HepG2 (cell line): Measurements from ENCODE around the gene PRR23A. TPM values are rescaled to one million over a fixed set of nuclear protein-coding genes. Genes with fewer than 3 reads are reported as not detected.

Source experiments
- ATAC-seq: fragments of 200-7000 bp; cut with Tn5 transposase; 3 replicates; pipeline ENCODE4 v1.9.1; 2020; ENCODE audit warnings: mild to moderate bottlenecking, moderate library complexity
- BruUV-seq: library from RNA; stranded (reverse); fragments of 400-500 nt; replicated peaks from 2 replicates; lab custom pipeline; 2021; lab: Mats Ljungman, UMichigan
- CTCF ChIA-PET: fragments of 300-600 bp; formaldehyde crosslinking; extraction: SDS; loops from one replicate; lab custom pipeline; 2021; ENCODE audit warnings: low total read pairs, inconsistent platforms, low intra/inter-chr PET ratio; lab: Yijun Ruan, JAX
- POLR2A ChIA-PET: fragments of 350-600 bp; sonication (Branson Sonifier 250); formaldehyde crosslinking; loops from one replicate; lab custom pipeline; 2020; ENCODE audit warnings: antibody characterized with exemption, inconsistent platforms; lab: Yijun Ruan, JAX
- DNase-seq: peaks from one replicate; pipeline ENCODE4 v3.0.0-alpha.2; 2015; ENCODE audit warnings: low spot score
- FAIRE-seq: peaks from 3 replicates; lab custom pipeline; 2011; peaks lifted over from hg19 to GRCh38; lab: Jason Lieb, UNC
- H2AFZ ChIP-seq: one replicate; pipeline ENCODE4 v1.6.1; 2011; ENCODE audit warnings: low read length, inconsistent platforms
- H3K27ac ChIP-seq: fragments of 300-600 bp; 3 replicates; pipeline ENCODE4 v1.8.0; 2011; ENCODE audit warnings: mixed run types, mild to moderate bottlenecking, mixed read lengths, low read length, inconsistent platforms; ENCODE audit not compliant: insufficient read depth; ENCODE audit errors: extremely low read length
- H3K27me3 ChIP-seq, 2 experiments: fragments of 200-600 bp in 1 of 2; 2 replicates in 1 of 2; 3 replicates in 1 of 2; pipeline versions ENCODE4 v1.6.0 to v1.8.0; 2011; ENCODE audit warnings: low read length in 2 of 2, mild to moderate bottlenecking in 2 of 2, moderate library complexity in 2 of 2, inconsistent platforms in 1 of 2; ENCODE audit not compliant: insufficient read depth in 2 of 2, control insufficient read depth in 1 of 2
- H3K36me3 ChIP-seq, 2 experiments: fragments of 200-600 bp in 1 of 2; replicated peaks in 1 of 2; 2 replicates in 1 of 2; 3 replicates in 1 of 2; pipeline versions ENCODE4 v1.5.1 to v1.8.0; 2011; ENCODE audit warnings: low read length in 2 of 2, inconsistent platforms in 1 of 2; ENCODE audit not compliant: insufficient read depth in 2 of 2, control insufficient read depth in 1 of 2
- H3K4me1 ChIP-seq: 2 replicates; pipeline ENCODE4 v1.5.1; 2012; ENCODE audit warnings: low read length, inconsistent platforms; ENCODE audit not compliant: insufficient read depth
- H3K4me2 ChIP-seq: 2 replicates; pipeline ENCODE4 v1.6.0; 2011; ENCODE audit warnings: low read depth, low read length, inconsistent platforms
- H3K4me3 ChIP-seq, 3 experiments: fragments of 200-600 bp in 1 of 3; sonication (generic), shearing (Covaris generic) in 1 of 3; replicated peaks in 1 of 3; 2 replicates each; pipeline ENCODE4 v1.5.1; 2011 to 2016; ENCODE audit warnings: low read length in 3 of 3, inconsistent platforms in 2 of 3, low read depth in 2 of 3, mild to moderate bottlenecking in 2 of 3, control low read depth in 1 of 3, mixed read lengths in 1 of 3; ENCODE audit not compliant: insufficient read depth in 1 of 3
- H3K79me2 ChIP-seq: one replicate; pipeline ENCODE4 v1.6.1; 2011; ENCODE audit warnings: low read length, inconsistent platforms; ENCODE audit not compliant: insufficient read depth
- H3K9ac ChIP-seq: 2 replicates; pipeline ENCODE4 v1.6.0; 2011; ENCODE audit warnings: mild to moderate bottlenecking, low read depth, low read length, inconsistent platforms; ENCODE audit not compliant: insufficient read depth
- H3K9me3 ChIP-seq: 2 replicates; pipeline ENCODE4 v1.5.1; 2012; ENCODE audit warnings: mild to moderate bottlenecking, low read length
- H4K20me1 ChIP-seq: 2 replicates; pipeline ENCODE4 v1.6.0; 2011; ENCODE audit warnings: inconsistent platforms, mild to moderate bottlenecking, low read length, moderate library complexity; ENCODE audit not compliant: insufficient read depth
- ATF4 ChIP-seq, 2 experiments: fragments of 450-650 bp in 1 of 2; sonication (generic) in 1 of 2; formaldehyde crosslinking; IDR thresholded peaks; 2 replicates each; pipeline versions ENCODE4 v1.5.0 to v1.8.0; 2020 to 2022; ENCODE audit warnings: mild to moderate bottlenecking in 1 of 2, missing genetic modification reagents in 1 of 2
- ATM ChIP-seq: fragments of 450-650 bp; IDR thresholded peaks from 2 replicates; pipeline ENCODE4 v1.7.1; 2017; ENCODE audit warnings: mild to moderate bottlenecking, borderline replicate concordance
- CREM ChIP-seq, 2 experiments: sonication (generic) in 1 of 2; formaldehyde crosslinking in 1 of 2; IDR thresholded peaks; 2 replicates each; pipeline versions ENCODE4 v1.4.0 to v1.6.1; 2016 to 2020; ENCODE audit warnings: antibody characterized with exemption in 1 of 2, mild to moderate bottlenecking in 1 of 2, missing genetic modification reagents in 1 of 2
- CSRNP1 ChIP-seq: sonication (generic); formaldehyde crosslinking; IDR thresholded peaks from 2 replicates; pipeline ENCODE4 v1.8.1; 2023; ENCODE audit warnings: mild to moderate bottlenecking, missing genetic modification reagents
- FOXK1 ChIP-seq: sonication (generic); formaldehyde crosslinking; IDR thresholded peaks from 2 replicates; pipeline ENCODE4 v1.4.0; 2020; ENCODE audit warnings: low read depth, missing genetic modification reagents, borderline replicate concordance
- GPBP1L1 ChIP-seq: sonication (generic); formaldehyde crosslinking; IDR thresholded peaks from 2 replicates; pipeline ENCODE4 v1.5.0; 2020; ENCODE audit warnings: mild to moderate bottlenecking, missing genetic modification reagents
- HHEX ChIP-seq: IDR thresholded peaks from 2 replicates; pipeline ENCODE4 v1.6.1; 2016; ENCODE audit warnings: control low read depth
- KDM5B ChIP-seq: sonication (generic); formaldehyde crosslinking; IDR thresholded peaks from 2 replicates; pipeline ENCODE4 v1.4.0; 2020; ENCODE audit warnings: missing genetic modification reagents, mild to moderate bottlenecking, borderline replicate concordance
- NR2C2 ChIP-seq: sonication (generic); formaldehyde crosslinking; IDR thresholded peaks from 2 replicates; pipeline ENCODE4 v1.4.0; 2020; ENCODE audit warnings: missing genetic modification reagents, mild to moderate bottlenecking, moderate library complexity, borderline replicate concordance
- SMARCC2 ChIP-seq: fragments of 450-650 bp; IDR thresholded peaks from 2 replicates; pipeline ENCODE4 v1.6.1; 2017; ENCODE audit warnings: antibody characterized with exemption, mild to moderate bottlenecking
- TBP ChIP-seq: sonication (generic); formaldehyde crosslinking; IDR thresholded peaks from 2 replicates; pipeline ENCODE4 v1.5.0; 2020; ENCODE audit warnings: missing genetic modification reagents
- ZNF451 ChIP-seq: sonication (generic); formaldehyde crosslinking; IDR thresholded peaks from 2 replicates; pipeline ENCODE4 v1.5.0; 2020; ENCODE audit warnings: mild to moderate bottlenecking, missing genetic modification reagents
- ZNF484 ChIP-seq: sonication (generic); formaldehyde crosslinking; IDR thresholded peaks from 2 replicates; pipeline ENCODE4 v1.5.1; 2020; ENCODE audit warnings: mild to moderate bottlenecking, low read depth, missing genetic modification reagents, borderline replicate concordance
- ZNF570 ChIP-seq: sonication (generic); formaldehyde crosslinking; IDR thresholded peaks from 2 replicates; pipeline ENCODE4 v1.4.0; 2020; ENCODE audit warnings: mild to moderate bottlenecking, missing genetic modification reagents, borderline replicate concordance
- WGBS: methylation state at CpG from one replicate; pipeline ENCODE4 v1.1.6; 2017; ENCODE audit warnings: low lambda C conversion rate; 5-methylcytosine and 5-hydroxymethylcytosine counted together
- in situ Hi-C: cut with HindIII; loops from 2 replicates; pipeline ENCODE4 v1.10.0; 2017; ENCODE audit warnings: low pct_unique_long_range_greater_than_20kb; ENCODE audit not compliant: extremely low pct_ligation_motif_present
- intact Hi-C: fragments of 100-400 bp; cut with micrococcal nuclease; formaldehyde crosslinking; loops from one replicate; pipeline ENCODE4 v1.10.0; 2022; ENCODE audit not compliant: unreplicated experiment
- polyA plus RNA-seq, 8 experiments: library from polyadenylated mRNA; depleted of rRNA in 3 of 8; stranded (reverse) in 7 of 8; unstranded in 1 of 8; fragments of >200 nt; fragmentation: Illumina TruSeq in 4 of 8; extraction: Trizol in 4 of 8; gene quantifications; 2 replicates each; pipeline versions ENCODE4 v1.2.1 to v1.2.3, GENCODE V29; 2011 to 2016; ENCODE audit warnings: low read depth in 4 of 8, missing spikeins in 1 of 8, mixed read lengths in 1 of 8; ENCODE audit not compliant: insufficient read depth in 1 of 8
- total RNA-seq, 5 experiments: library from RNA; depleted of rRNA; stranded (reverse); fragments of >200 nt; fragmentation: Illumina TruSeq; extraction: Trizol; gene quantifications; 2 replicates each; pipeline ENCODE4 v1.2.3, GENCODE V29; 2016; ENCODE audit warnings: low read depth in 1 of 5

PRR23A gene
- total and polyA plus RNA-seq, 2 of the 13 experiments (the other 11 are each of a cell fraction or from before 2014, with no cell fraction given), result not detected

GRCh38 chr3:139037478-139037877 lies 31.4 kb upstream of the PRR23A start:
- ATAC-seq (no peak), DNase-seq (no peak), FAIRE-seq (no peak)
- BruUV-seq, result no TSS peak
- 0 out of 2 replicates have a peak, but pooled peaks cover 2% of the 10 kb centered on the region for H4K20me1 ChIP-seq
- no peaks in the 10 kb centered on the region for H3K79me2 ChIP-seq
- no peaks in the 10 kb centered on the region for H3K36me3 ChIP-seq
- WGBS, result 22% methylated on average over 6 of the region's 6 CpGs
- H3K27ac ChIP-seq, result no peak overlapping the region
- H3K4me3 ChIP-seq, result no peak overlapping the region
- intact Hi-C loops, result no loop called here
- H3K27me3 ChIP-seq, result peaks cover 0 to 7% of the 10 kb centered on the region in 2 experiments; a peak in 2 of 5 replicates
- H3K9me3 ChIP-seq, result no peaks in the 10 kb centered on the region
- no peaks in the 10 kb centered on the region for H3K4me1 ChIP-seq
- in situ Hi-C loops, result no loop called here
- H2AFZ ChIP-seq, result no peak overlapping the region
- ChIA-PET CTCF (no interaction called here), POLR2A (no interaction called here)
- H3K4me2 ChIP-seq, result no peak overlapping the region
- H3K9ac ChIP-seq, result no peak overlapping the region
- no peak for TF ChIP-seq ZNF451 (CRISPR knock-in tag)
- TF ChIP-seq CSRNP1 (CRISPR knock-in tag), result no peak
- TF ChIP-seq ZNF484 (CRISPR knock-in tag), result no peak

- POLR2A ChIA-PET, result no interaction called here
- no peak overlapping the region for H3K4me3 ChIP-seq
- no peak overlapping the region for H3K27ac ChIP-seq
- H4K20me1 ChIP-seq, result 0 out of 2 replicates have a peak, but pooled peaks cover 2% of the 10 kb centered on the region
- no peak overlapping the region for H3K4me2 ChIP-seq
- H3K36me3 ChIP-seq, result no peaks in the 10 kb centered on the region
- DNase-seq (no peak), FAIRE-seq (no peak), ATAC-seq (no peak)
- WGBS, result 8% methylated on average over 2 of the region's 2 CpGs
- CTCF ChIA-PET, result no interaction called here
- peaks cover 0 to under 1% of the 10 kb centered on the region in 2 experiments; a peak in 2 of 5 replicates for H3K27me3 ChIP-seq
- intact Hi-C loops (no loop called here), in situ Hi-C loops (no loop called here)
- no peaks in the 10 kb centered on the region for H3K4me1 ChIP-seq
- peaks cover 5% of the 10 kb centered on the region; the same call in 1 of the 2 replicates for H3K9me3 ChIP-seq
- BruUV-seq, result no TSS peak
- H3K9ac ChIP-seq, result no peak overlapping the region
- H3K79me2 ChIP-seq, result no peaks in the 10 kb centered on the region
- no peak overlapping the region for H2AFZ ChIP-seq
- no peak for TF ChIP-seq ATF4 (CRISPR knock-in tag; IDR thresholded peaks at IDR 0.05)
- no peak for TF ChIP-seq KDM5B (CRISPR knock-in tag)
- TF ChIP-seq HHEX (CRISPR knock-in tag), result no peak
- TF ChIP-seq SMARCC2, result no peak
- TF ChIP-seq CREM (IDR thresholded peaks at IDR 0.05), result no peak
- no peak for TF ChIP-seq CREM (CRISPR knock-in tag; IDR thresholded peaks at IDR 0.05)
- no peak for TF ChIP-seq FOXK1 (CRISPR knock-in tag)
- no peak for TF ChIP-seq TBP (CRISPR knock-in tag)
- TF ChIP-seq ATM, result no peak
- no peak for TF ChIP-seq ZNF570 (CRISPR knock-in tag)
- TF ChIP-seq GPBP1L1 (CRISPR knock-in tag), result no peak
- TF ChIP-seq NR2C2 (CRISPR knock-in tag), result no peak
Measured at GRCh38 chr3:139032326-139033002, 26.4 kb upstream of the PRR23A start.
